Measurements from ENCODE around the gene ACTR5. TPM values are rescaled to one million over a fixed set of nuclear protein-coding genes. Genes with fewer than 3 reads are reported as not detected.
A peak's percentile ranks its signal among the peaks of the same experiment; 100 is the strongest.

ACTR5 gene
- total and polyA plus RNA-seq, 2 of the 13 experiments (the other 11 are each of a cell fraction or from before 2014, with no cell fraction given): 19.5 to 20.5 TPM

DNA sequence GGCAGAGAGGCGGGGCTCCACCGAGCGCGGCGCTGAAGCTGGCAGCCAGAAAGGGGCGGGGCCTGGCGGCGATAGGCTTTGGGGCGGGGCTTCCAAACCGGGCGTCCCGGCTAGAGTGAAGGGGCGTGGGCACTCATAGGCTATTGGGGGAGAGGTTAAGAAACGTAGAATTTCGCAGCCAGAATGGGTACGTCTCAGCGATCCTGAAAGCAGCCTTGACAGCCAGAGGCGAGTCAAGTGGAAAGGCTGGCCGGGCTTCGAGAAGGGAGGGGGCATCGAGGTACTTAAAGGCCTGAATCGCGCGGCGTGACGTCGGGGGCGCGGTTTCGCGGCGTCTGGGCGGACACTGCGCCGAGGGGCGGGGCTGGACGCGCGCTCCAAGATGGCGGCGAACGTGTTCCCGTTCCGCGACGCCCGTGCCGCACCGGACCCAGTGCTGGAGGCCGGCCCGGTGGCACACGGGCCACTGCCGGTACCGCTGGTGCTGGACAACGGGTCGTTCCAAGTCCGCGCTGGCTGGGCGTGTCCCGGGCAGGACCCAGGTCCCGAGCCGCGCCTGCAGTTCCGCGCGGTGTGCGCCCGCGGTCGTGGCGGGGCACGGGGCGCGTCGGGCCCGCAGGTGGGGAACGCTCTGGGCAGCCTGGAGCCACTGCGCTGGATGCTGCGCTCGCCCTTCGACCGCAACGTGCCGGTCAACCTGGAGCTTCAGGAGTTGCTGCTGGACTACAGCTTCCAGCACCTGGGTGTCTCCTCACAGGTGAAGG is at the start of gene ACTR5 (continued):
- TF ChIP-seq, protein P1, sequence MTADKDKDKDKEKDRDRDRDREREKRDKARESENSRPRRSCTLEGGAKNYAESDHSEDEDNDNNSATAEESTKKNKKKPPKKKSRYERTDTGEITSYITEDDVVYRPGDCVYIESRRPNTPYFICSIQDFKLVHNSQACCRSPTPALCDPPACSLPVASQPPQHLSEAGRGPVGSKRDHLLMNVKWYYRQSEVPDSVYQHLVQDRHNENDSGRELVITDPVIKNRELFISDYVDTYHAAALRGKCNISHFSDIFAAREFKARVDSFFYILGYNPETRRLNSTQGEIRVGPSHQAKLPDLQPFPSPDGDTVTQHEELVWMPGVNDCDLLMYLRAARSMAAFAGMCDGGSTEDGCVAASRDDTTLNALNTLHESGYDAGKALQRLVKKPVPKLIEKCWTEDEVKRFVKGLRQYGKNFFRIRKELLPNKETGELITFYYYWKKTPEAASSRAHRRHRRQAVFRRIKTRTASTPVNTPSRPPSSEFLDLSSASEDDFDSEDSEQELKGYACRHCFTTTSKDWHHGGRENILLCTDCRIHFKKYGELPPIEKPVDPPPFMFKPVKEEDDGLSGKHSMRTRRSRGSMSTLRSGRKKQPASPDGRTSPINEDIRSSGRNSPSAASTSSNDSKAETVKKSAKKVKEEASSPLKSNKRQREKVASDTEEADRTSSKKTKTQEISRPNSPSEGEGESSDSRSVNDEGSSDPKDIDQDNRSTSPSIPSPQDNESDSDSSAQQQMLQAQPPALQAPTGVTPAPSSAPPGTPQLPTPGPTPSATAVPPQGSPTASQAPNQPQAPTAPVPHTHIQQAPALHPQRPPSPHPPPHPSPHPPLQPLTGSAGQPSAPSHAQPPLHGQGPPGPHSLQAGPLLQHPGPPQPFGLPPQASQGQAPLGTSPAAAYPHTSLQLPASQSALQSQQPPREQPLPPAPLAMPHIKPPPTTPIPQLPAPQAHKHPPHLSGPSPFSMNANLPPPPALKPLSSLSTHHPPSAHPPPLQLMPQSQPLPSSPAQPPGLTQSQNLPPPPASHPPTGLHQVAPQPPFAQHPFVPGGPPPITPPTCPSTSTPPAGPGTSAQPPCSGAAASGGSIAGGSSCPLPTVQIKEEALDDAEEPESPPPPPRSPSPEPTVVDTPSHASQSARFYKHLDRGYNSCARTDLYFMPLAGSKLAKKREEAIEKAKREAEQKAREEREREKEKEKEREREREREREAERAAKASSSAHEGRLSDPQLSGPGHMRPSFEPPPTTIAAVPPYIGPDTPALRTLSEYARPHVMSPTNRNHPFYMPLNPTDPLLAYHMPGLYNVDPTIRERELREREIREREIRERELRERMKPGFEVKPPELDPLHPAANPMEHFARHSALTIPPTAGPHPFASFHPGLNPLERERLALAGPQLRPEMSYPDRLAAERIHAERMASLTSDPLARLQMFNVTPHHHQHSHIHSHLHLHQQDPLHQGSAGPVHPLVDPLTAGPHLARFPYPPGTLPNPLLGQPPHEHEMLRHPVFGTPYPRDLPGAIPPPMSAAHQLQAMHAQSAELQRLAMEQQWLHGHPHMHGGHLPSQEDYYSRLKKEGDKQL (CRISPR knock-in tag; IDR thresholded peaks at IDR 0.05; ENCODE audit: low read depth): no peak
- TF ChIP-seq, protein P2, sequence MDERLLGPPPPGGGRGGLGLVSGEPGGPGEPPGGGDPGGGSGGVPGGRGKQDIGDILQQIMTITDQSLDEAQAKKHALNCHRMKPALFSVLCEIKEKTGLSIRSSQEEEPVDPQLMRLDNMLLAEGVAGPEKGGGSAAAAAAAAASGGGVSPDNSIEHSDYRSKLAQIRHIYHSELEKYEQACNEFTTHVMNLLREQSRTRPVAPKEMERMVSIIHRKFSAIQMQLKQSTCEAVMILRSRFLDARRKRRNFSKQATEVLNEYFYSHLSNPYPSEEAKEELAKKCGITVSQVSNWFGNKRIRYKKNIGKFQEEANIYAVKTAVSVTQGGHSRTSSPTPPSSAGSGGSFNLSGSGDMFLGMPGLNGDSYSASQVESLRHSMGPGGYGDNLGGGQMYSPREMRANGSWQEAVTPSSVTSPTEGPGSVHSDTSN (CRISPR knock-in tag; IDR thresholded peaks at IDR 0.05): no peak
- peak; percentile 94; the same call in 1 of the 2 replicates for TF ChIP-seq ZSCAN12 (CRISPR knock-in tag; IDR thresholded peaks at IDR 0.05)
- TF ChIP-seq, protein P3, sequence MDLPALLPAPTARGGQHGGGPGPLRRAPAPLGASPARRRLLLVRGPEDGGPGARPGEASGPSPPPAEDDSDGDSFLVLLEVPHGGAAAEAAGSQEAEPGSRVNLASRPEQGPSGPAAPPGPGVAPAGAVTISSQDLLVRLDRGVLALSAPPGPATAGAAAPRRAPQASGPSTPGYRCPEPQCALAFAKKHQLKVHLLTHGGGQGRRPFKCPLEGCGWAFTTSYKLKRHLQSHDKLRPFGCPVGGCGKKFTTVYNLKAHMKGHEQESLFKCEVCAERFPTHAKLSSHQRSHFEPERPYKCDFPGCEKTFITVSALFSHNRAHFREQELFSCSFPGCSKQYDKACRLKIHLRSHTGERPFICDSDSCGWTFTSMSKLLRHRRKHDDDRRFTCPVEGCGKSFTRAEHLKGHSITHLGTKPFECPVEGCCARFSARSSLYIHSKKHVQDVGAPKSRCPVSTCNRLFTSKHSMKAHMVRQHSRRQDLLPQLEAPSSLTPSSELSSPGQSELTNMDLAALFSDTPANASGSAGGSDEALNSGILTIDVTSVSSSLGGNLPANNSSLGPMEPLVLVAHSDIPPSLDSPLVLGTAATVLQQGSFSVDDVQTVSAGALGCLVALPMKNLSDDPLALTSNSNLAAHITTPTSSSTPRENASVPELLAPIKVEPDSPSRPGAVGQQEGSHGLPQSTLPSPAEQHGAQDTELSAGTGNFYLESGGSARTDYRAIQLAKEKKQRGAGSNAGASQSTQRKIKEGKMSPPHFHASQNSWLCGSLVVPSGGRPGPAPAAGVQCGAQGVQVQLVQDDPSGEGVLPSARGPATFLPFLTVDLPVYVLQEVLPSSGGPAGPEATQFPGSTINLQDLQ (CRISPR knock-in tag; IDR thresholded peaks at IDR 0.05): peak; percentile 79
- TF ChIP-seq ZNF816 (CRISPR knock-in tag; IDR thresholded peaks at IDR 0.05; ENCODE audit: borderline replicate concordance): no peak
- TF ChIP-seq, protein P4, sequence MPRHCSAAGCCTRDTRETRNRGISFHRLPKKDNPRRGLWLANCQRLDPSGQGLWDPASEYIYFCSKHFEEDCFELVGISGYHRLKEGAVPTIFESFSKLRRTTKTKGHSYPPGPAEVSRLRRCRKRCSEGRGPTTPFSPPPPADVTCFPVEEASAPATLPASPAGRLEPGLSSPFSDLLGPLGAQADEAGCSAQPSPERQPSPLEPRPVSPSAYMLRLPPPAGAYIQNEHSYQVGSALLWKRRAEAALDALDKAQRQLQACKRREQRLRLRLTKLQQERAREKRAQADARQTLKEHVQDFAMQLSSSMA (CRISPR knock-in tag; IDR thresholded peaks at IDR 0.05): peak; percentile 95
- 0 out of 2 replicates have a peak, but pooled peaks have one; percentile 71 for TF ChIP-seq ZNF614 (CRISPR knock-in tag; IDR thresholded peaks at IDR 0.05; ENCODE audit: borderline replicate concordance)
- TF ChIP-seq, protein P5, sequence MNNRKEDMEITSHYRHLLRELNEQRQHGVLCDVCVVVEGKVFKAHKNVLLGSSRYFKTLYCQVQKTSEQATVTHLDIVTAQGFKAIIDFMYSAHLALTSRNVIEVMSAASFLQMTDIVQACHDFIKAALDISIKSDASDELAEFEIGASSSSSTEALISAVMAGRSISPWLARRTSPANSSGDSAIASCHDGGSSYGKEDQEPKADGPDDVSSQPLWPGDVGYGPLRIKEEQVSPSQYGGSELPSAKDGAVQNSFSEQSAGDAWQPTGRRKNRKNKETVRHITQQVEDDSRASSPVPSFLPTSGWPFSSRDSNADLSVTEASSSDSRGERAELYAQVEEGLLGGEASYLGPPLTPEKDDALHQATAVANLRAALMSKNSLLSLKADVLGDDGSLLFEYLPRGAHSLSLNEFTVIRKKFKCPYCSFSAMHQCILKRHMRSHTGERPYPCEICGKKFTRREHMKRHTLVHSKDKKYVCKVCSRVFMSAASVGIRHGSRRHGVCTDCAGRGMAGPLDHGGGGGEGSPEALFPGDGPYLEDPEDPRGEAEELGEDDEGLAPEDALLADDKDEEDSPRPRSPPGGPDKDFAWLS (CRISPR knock-in tag; IDR thresholded peaks at IDR 0.05; ENCODE audit: borderline replicate concordance): no peak
- TF ChIP-seq ZNF317 (CRISPR knock-in tag; IDR thresholded peaks at IDR 0.05): peak; percentile 70; the same call in 1 of the 2 replicates
- peak; percentile 61; the same call in 1 of the 2 replicates for TF ChIP-seq ZNF660 (CRISPR knock-in tag; IDR thresholded peaks at IDR 0.05; ENCODE audit: borderline replicate concordance, low read depth)
- peak; percentile 97 for TF ChIP-seq ZNF34 (CRISPR knock-in tag; IDR thresholded peaks at IDR 0.05; ENCODE audit: borderline replicate concordance)
- peak; percentile 87 for TF ChIP-seq TBX2 (CRISPR knock-in tag; IDR thresholded peaks at IDR 0.05; ENCODE audit: borderline replicate concordance)
- no peak; the same call in none of the 2 replicates for TF ChIP-seq JUN (CRISPR knock-in tag; IDR thresholded peaks at IDR 0.05)
